ENCODE results near the gene HORMAD1.
"Not testable (repeated sequence)": the region's sequence is repeated elsewhere in the genome, so short reads cannot be mapped to it uniquely, and the experiment has no call there.

The HORMAD1 gene

GRCh38 chr1:150696995-150697927 is 23.4 kb downstream of the HORMAD1 start, which contains the start of gene GOLPH3L:
Gene GOLPH3L (minus strand): TSS chr1:150697154. CDS start chr1:150694838, 2,316 bp downstream.
- peak; percentile 92 for DNase-seq (ENCODE audit: low read depth)

GRCh38 chr1:150696590-150696989 is 24.1 kb downstream of the HORMAD1 start:
- no peak for DNase-seq (ENCODE audit: low read depth)

- DNase-seq (ENCODE audit: low read depth) = no peak
Measured at GRCh38 chr1:150696162-150696561, 24.5 kb downstream of the HORMAD1 start.

GRCh38 chr1:150695561-150695960 is 25.1 kb downstream of the HORMAD1 start:
- no peak for DNase-seq (ENCODE audit: low read depth)

- DNase-seq (ENCODE audit: low read depth) = no peak
Measured at GRCh38 chr1:150692720-150693119, 28.0 kb downstream of the HORMAD1 start.

- no peak for DNase-seq (ENCODE audit: low read depth)
Measured at GRCh38 chr1:150688763-150689162, 31.9 kb downstream of the HORMAD1 start.

- DNase-seq (ENCODE audit: low read depth) = no peak
Measured at GRCh38 chr1:150686275-150686674, 34.4 kb downstream of the HORMAD1 start.

GRCh38 chr1:150683914-150684313 is 36.8 kb downstream of the HORMAD1 start:
- no peak for DNase-seq (ENCODE audit: low read depth)

- DNase-seq (ENCODE audit: low read depth) = no peak
Measured at GRCh38 chr1:150678988-150679387, 41.7 kb downstream of the HORMAD1 start.

- DNase-seq (ENCODE audit: low read depth) = no peak
Measured at GRCh38 chr1:150674881-150675280, 45.8 kb downstream of the HORMAD1 start.

- DNase-seq (ENCODE audit: low read depth) = no peak
Measured at GRCh38 chr1:150663321-150663720, 57.4 kb downstream of the HORMAD1 start.

- DNase-seq (ENCODE audit: low read depth) = no peak
Measured at GRCh38 chr1:150662811-150663210, 57.9 kb downstream of the HORMAD1 start.

GRCh38 chr1:150661156-150661555 is 59.5 kb downstream of the HORMAD1 start:
- DNase-seq (ENCODE audit: low read depth) = no peak

- DNase-seq (ENCODE audit: low read depth) = no peak
Measured at GRCh38 chr1:150660584-150660983, 60.1 kb downstream of the HORMAD1 start.

GRCh38 chr1:150657064-150657463 is 63.6 kb downstream of the HORMAD1 start:
- not testable (repeated sequence) for DNase-seq (ENCODE audit: low read depth)

GRCh38 chr1:150654635-150655034 is 66.1 kb downstream of the HORMAD1 start:
- DNase-seq (ENCODE audit: low read depth) = not testable (repeated sequence)

GRCh38 chr1:150650193-150650592 is 70.5 kb downstream of the HORMAD1 start:
- DNase-seq (ENCODE audit: low read depth) = no peak

- DNase-seq (ENCODE audit: low read depth) = no peak
Measured at GRCh38 chr1:150649441-150650075, 71.1 kb downstream of the HORMAD1 start.

All from HS-27A (cell line).